Measurements from ENCODE around the gene MAU2. TPM values are rescaled to one million over a fixed set of nuclear protein-coding genes. Genes with fewer than 3 reads are reported as not detected.
A peak's percentile ranks its signal among the peaks of the same experiment; 100 is the strongest.
"Not testable (repeated sequence)": the region's sequence is repeated elsewhere in the genome, so short reads cannot be mapped to it uniquely, and the experiment has no call there.

MAU2 gene
- total RNA-seq, 4 donors from 2014 or later, result 59.5 to 220 (median 77.6) TPM

GRCh38 chr19:19384486-19384885, 63.9 kb downstream of the MAU2 start:
- no peak for DNase-seq (ENCODE audit: low spot score in 2 of 2)
- H3K36me3 ChIP-seq, result no peaks in the 10 kb centered on the region
- no peaks in the 10 kb centered on the region for H3K9me3 ChIP-seq
- H3K4me1 ChIP-seq, result peaks cover 79% of the 10 kb centered on the region
- H3K4me3 ChIP-seq, result peak overlapping the region; percentile 61
- TF ChIP-seq EP300 (IDR thresholded peaks at IDR 0.05), result no peak
- no peak for TF ChIP-seq POLR2A (IDR thresholded peaks at IDR 0.05)
- TF ChIP-seq POLR2AphosphoS5 (IDR thresholded peaks at IDR 0.05), result no peak
- TF ChIP-seq, protein P1, sequence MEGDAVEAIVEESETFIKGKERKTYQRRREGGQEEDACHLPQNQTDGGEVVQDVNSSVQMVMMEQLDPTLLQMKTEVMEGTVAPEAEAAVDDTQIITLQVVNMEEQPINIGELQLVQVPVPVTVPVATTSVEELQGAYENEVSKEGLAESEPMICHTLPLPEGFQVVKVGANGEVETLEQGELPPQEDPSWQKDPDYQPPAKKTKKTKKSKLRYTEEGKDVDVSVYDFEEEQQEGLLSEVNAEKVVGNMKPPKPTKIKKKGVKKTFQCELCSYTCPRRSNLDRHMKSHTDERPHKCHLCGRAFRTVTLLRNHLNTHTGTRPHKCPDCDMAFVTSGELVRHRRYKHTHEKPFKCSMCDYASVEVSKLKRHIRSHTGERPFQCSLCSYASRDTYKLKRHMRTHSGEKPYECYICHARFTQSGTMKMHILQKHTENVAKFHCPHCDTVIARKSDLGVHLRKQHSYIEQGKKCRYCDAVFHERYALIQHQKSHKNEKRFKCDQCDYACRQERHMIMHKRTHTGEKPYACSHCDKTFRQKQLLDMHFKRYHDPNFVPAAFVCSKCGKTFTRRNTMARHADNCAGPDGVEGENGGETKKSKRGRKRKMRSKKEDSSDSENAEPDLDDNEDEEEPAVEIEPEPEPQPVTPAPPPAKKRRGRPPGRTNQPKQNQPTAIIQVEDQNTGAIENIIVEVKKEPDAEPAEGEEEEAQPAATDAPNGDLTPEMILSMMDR (IDR thresholded peaks at IDR 0.05), result no peak
- 70% methylated on average over 13 of the region's 13 CpGs for WGBS
- H3K27ac ChIP-seq, result peak overlapping the region; percentile 86
- H3K27me3 ChIP-seq, result no peaks in the 10 kb centered on the region

- Histone ChIP-seq H3K27ac (peak overlapping the region; percentile 86), H3K9me3 (no peaks in the 10 kb centered on the region), H3K36me3 (no peaks in the 10 kb centered on the region), H3K27me3 (no peaks in the 10 kb centered on the region), H3K4me1 (peaks cover 78% of the 10 kb centered on the region), H3K4me3 (peak overlapping the region; percentile 61)
- peak; percentile 100 for DNase-seq (ENCODE audit: low spot score in 2 of 2)
- 0% methylated on average over 10 of the region's 75 CpGs for WGBS
- TF ChIP-seq POLR2AphosphoS5 (IDR thresholded peaks at IDR 0.05), result peak; percentile 25 to 95 (median 47)
- peak in 1 of 2 donors; percentile 76 for TF ChIP-seq POLR2A (IDR thresholded peaks at IDR 0.05)
- TF ChIP-seq, protein P1 (IDR thresholded peaks at IDR 0.05), result no peak
- no peak for TF ChIP-seq EP300 (IDR thresholded peaks at IDR 0.05)
Observed at GRCh38 chr19:19385131-19385895, 64.7 kb downstream of the MAU2 start.

- no peaks in the 10 kb centered on the region for H3K27me3 ChIP-seq
- TF ChIP-seq EP300 (IDR thresholded peaks at IDR 0.05) (no peak), POLR2A (IDR thresholded peaks at IDR 0.05) (peak; percentile 32 to 64)
- H3K4me3 ChIP-seq, result peak overlapping the region; percentile 61
- 4% methylated on average over 23 of the region's 75 CpGs for WGBS
- H3K36me3 ChIP-seq, result no peaks in the 10 kb centered on the region
- peak; percentile 76 to 81 for DNase-seq (ENCODE audit: low spot score in 2 of 2)
- no peaks in the 10 kb centered on the region for H3K9me3 ChIP-seq
- H3K4me1 ChIP-seq, result peaks cover 70% of the 10 kb centered on the region
- peak overlapping the region; percentile 86 for H3K27ac ChIP-seq
Observed at GRCh38 chr19:19385896-19386869, 65.6 kb downstream of the MAU2 start.

DNA sequence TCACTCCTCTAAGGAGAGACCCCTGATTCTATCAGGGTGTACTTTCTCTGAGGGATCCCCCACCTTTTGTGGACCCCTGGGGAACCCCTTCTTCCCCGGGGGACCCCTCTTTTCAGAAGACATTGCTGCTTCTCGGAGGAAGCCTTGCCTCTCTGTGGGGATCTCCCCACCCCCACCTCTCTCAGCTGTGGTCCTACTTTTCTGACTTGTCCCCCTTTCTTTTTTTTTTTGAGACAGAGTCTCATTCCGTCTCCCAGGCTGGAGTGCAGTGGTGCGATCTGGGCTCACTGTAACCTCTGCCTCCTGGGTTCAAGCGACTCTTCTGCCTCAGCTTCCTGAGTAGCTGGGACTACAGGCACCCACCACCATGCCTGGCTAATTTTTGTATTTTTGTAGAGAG, 66.5 kb downstream of the MAU2 start:
- H3K27me3 ChIP-seq, result no peaks in the 10 kb centered on the region
- H3K4me1 ChIP-seq, result peaks cover 66% of the 10 kb centered on the region
- no peak for DNase-seq (ENCODE audit: low spot score in 2 of 2)
- no peak for TF ChIP-seq POLR2AphosphoS5 (IDR thresholded peaks at IDR 0.05)
- no peak for TF ChIP-seq POLR2A (IDR thresholded peaks at IDR 0.05)
- TF ChIP-seq, protein P1 (IDR thresholded peaks at IDR 0.05), result no peak
- TF ChIP-seq EP300 (IDR thresholded peaks at IDR 0.05), result no peak
- H3K4me3 ChIP-seq, result peak overlapping the region; percentile 61
- whole genome bisulfite sequencing, result 72% methylated on average over 5 of the region's 5 CpGs
- H3K36me3 ChIP-seq, result no peaks in the 10 kb centered on the region
- H3K27ac ChIP-seq, result no peak overlapping the region
- no peaks in the 10 kb centered on the region for H3K9me3 ChIP-seq

DNA sequence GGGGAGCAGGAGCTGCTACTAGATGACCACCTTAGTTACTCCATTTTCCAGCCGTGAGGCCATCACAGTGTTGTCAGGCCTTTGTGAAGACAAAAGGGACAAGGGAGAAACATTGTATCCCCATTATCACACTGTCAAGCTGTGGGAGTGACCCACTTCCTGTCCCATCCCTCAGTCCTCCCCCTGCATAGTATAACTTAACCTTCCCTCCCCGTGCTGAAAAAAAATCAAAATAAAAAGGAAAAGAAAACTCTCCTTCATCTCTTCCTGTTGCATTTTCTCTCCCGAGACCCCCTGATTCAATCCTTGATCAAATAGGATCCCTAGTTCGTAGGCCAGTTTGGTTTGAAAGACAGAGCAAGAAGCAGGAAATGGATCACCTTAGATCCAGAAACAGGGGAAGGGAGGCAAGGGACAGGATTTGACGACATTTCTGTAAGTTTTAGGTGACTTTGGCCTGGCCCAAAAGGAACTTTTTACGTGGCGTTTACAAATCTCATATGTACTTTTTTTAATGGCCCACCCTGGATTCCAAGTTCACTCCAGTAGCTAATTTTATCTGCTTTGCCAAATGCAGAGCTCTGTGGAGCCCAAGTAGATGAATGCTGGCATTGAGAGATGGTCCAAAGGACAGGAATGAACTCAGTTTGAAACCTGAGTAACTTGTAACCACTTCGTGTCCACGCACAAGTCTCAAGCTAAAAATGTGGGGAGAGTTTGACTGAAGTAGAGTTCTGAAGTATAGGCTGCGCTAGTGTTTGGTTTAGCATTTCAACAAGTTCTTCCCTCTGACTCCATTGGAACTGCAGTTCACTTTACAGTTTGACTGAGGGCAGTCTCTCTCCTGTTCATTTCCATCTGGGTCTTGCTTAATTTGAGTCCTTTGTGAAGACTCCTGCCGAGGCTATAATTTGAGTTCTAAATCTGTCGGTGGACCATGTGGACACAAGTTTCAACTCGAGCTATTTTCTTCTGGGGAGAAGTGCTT, 68.2 kb downstream of the MAU2 start:
- DNase-seq (ENCODE audit: low spot score in 2 of 2), result no peak
- Histone ChIP-seq H3K27ac (peak overlapping the region; percentile 50), H3K4me1 (peaks cover 53% of the 10 kb centered on the region), H3K4me3 (peak overlapping the region; percentile 15), H3K9me3 (no peaks in the 10 kb centered on the region), H3K27me3 (no peaks in the 10 kb centered on the region), H3K36me3 (no peaks in the 10 kb centered on the region)
- WGBS, result 44% methylated on average over 13 of the region's 13 CpGs
- no peak for TF ChIP-seq POLR2A (IDR thresholded peaks at IDR 0.05)
- TF ChIP-seq POLR2AphosphoS5 (IDR thresholded peaks at IDR 0.05), result no peak
- TF ChIP-seq EP300 (IDR thresholded peaks at IDR 0.05), result no peak
- TF ChIP-seq, protein P1 (IDR thresholded peaks at IDR 0.05), result no peak

GRCh38 chr19:19389683-19390082, 69.1 kb downstream of the MAU2 start:
- H3K4me3 ChIP-seq, result peak overlapping the region; percentile 15
- peaks cover 53% of the 10 kb centered on the region for H3K4me1 ChIP-seq
- not testable (repeated sequence) for H3K27me3 ChIP-seq; H3K9me3 ChIP-seq; H3K36me3 ChIP-seq; DNase-seq (ENCODE audit: low spot score in 2 of 2)
- H3K27ac ChIP-seq, result peak overlapping the region; percentile 50
- 82% methylated on average over 12 of the region's 12 CpGs for WGBS

DNA sequence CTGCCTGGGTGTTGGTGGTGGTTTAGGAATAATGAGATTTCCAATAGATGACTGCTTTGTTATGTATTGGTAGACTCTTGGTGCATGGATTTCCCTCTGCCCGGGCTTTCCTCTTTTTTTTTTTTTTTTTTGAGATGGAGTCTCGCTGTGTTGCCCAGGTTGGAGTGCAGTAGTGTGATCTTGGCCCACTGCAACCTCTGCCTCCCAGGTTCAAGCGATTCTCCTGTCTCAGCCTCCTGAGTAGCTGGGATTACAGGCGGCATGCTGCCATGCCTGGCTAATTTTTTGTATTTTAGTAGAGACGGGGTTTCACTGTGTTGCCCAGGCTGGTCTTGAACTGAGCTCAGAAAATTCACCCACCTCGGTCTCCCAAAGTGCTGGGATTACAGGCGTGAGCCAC, 73.7 kb downstream of the MAU2 start:
- not testable (repeated sequence) for H3K27ac ChIP-seq; H3K4me3 ChIP-seq; DNase-seq (ENCODE audit: low spot score in 2 of 2); H3K36me3 ChIP-seq; H3K9me3 ChIP-seq; H3K27me3 ChIP-seq
- H3K4me1 ChIP-seq, result peaks cover 21% of the 10 kb centered on the region
- WGBS, result 89% methylated on average over 7 of the region's 7 CpGs
